ENCODE measurements around the gene DOCK7. TPM values are rescaled to one million over a fixed set of nuclear protein-coding genes. Genes with fewer than 3 reads are reported as not detected.
A peak's percentile ranks its signal among the peaks of the same experiment; 100 is the strongest.

Gene DOCK7
- total and polyA plus RNA-seq, 2 of the 13 experiments (the other 11 are each of a cell fraction or from before 2014, with no cell fraction given) = 45.7 to 67.2 TPM

GRCh38 chr1:62712336-62713243 lies 24.4 kb upstream of the DOCK7 start:
- ChIA-PET CTCF (ENCODE audit: low intra/inter-chr PET ratio, low total read pairs) (no interaction called here), POLR2A (interaction anchor here (1.5 kb wide), 1 partner anchor 16 kb away, joined by 5 read pairs; no protein-coding TSS in a partner anchor)
- H3K9me3 ChIP-seq (ENCODE audit: low read length) = no peaks in the 10 kb centered on the region
- H3K27ac ChIP-seq (ENCODE audit: extremely low read length, insufficient read depth, low read length) = no peak overlapping the region
- no peak overlapping the region for H3K4me3 ChIP-seq (replicated peaks in 1 of 3; ENCODE audit: insufficient read depth in 1 of 3, low read depth in 2 of 3, low read length in 3 of 3)
- intact Hi-C loops (cut with micrococcal nuclease; ENCODE audit: unreplicated experiment) (no loop called here), in situ Hi-C loops (cut with HindIII; ENCODE audit: extremely low pct_ligation_motif_present, low pct_unique_long_range_greater_than_20kb) (no loop called here)
- H2AFZ ChIP-seq (ENCODE audit: low read length) = no peak overlapping the region
- no peak for TF ChIP-seq DZIP1 (CRISPR knock-in tag; IDR thresholded peaks at IDR 0.05)
- TF ChIP-seq MTF2 (CRISPR knock-in tag; IDR thresholded peaks at IDR 0.05; ENCODE audit: borderline replicate concordance) = no peak
- TF ChIP-seq ZNF501 (CRISPR knock-in tag; IDR thresholded peaks at IDR 0.05) = no peak
- peaks cover 2% of the 10 kb centered on the region for H3K79me2 ChIP-seq (ENCODE audit: insufficient read depth, low read length)
- H3K36me3 ChIP-seq (replicated peaks in 1 of 2; ENCODE audit: control insufficient read depth in 1 of 2, insufficient read depth in 2 of 2, low read length in 2 of 2) = peaks cover 3 to 11% of the 10 kb centered on the region in 2 experiments; a peak in 4 of 5 replicates
- H4K20me1 ChIP-seq (ENCODE audit: insufficient read depth, low read length) = no peaks in the 10 kb centered on the region
- 100% methylated on average over 3 of the region's 3 CpGs for WGBS (ENCODE audit: low lambda C conversion rate)
- 0 out of 2 replicates have a peak, but pooled peaks cover 3% of the 10 kb centered on the region for H3K4me1 ChIP-seq (ENCODE audit: insufficient read depth, low read length)
- no peak for FAIRE-seq
- no peak overlapping the region for H3K4me2 ChIP-seq (ENCODE audit: low read depth, low read length)
- DNase-seq (ENCODE audit: low spot score) = no peak
- H3K9ac ChIP-seq (ENCODE audit: insufficient read depth, low read depth, low read length) = no peak overlapping the region
- H3K27me3 ChIP-seq (ENCODE audit: control insufficient read depth in 1 of 2, insufficient read depth in 2 of 2, low read length in 2 of 2) = no peaks in the 10 kb centered on the region
- no peak for ATAC-seq
- no TSS peak for BruUV-seq (replicated peaks)

DNA sequence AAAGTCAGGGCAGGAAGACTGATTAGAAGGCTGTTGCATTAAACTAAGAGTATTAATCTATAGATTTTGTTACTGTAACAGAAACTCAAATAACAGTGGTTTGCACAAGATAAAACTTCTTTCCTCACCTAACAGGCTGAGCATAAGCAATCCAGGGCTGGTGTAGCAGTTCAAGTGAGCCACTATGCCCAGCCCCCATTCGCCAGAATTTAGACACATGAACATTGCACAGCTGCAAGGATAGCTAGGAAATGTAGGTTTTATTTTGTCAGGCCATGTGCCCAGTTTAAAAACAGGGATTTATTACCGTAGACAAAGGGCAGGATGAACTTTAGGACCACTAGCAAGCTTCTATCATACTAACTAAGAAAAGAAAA lies 19.5 kb upstream of the DOCK7 start:
- Histone ChIP-seq H3K9ac (ENCODE audit: insufficient read depth, low read depth, low read length) (no peak overlapping the region), H2AFZ (ENCODE audit: low read length) (no peak overlapping the region), H4K20me1 (ENCODE audit: insufficient read depth, low read length) (no peaks in the 10 kb centered on the region), H3K4me3 (replicated peaks in 1 of 3; ENCODE audit: insufficient read depth in 1 of 3, low read depth in 2 of 3, low read length in 3 of 3) (no peak overlapping the region), H3K4me2 (ENCODE audit: low read depth, low read length) (no peak overlapping the region), H3K79me2 (ENCODE audit: insufficient read depth, low read length) (peaks cover 2% of the 10 kb centered on the region), H3K27ac (ENCODE audit: extremely low read length, insufficient read depth, low read length) (no peak overlapping the region), H3K9me3 (ENCODE audit: low read length) (no peaks in the 10 kb centered on the region), H3K27me3 (ENCODE audit: control insufficient read depth in 1 of 2, insufficient read depth in 2 of 2, low read length in 2 of 2) (no peaks in the 10 kb centered on the region), H3K4me1 (ENCODE audit: insufficient read depth, low read length) (0 out of 2 replicates have a peak, but pooled peaks cover 12% of the 10 kb centered on the region), H3K36me3 (replicated peaks in 1 of 2; ENCODE audit: control insufficient read depth in 1 of 2, insufficient read depth in 2 of 2, low read length in 2 of 2) (peaks cover 3 to 11% of the 10 kb centered on the region in 2 experiments; a peak in 4 of 5 replicates)
- DNase-seq (ENCODE audit: low spot score) = no peak
- CTCF ChIA-PET (ENCODE audit: low intra/inter-chr PET ratio, low total read pairs) = no interaction called here
- FAIRE-seq = no peak
- intact Hi-C loops (cut with micrococcal nuclease; ENCODE audit: unreplicated experiment) = no loop called here
- ATAC-seq = no peak
- POLR2A ChIA-PET = no interaction called here
- BruUV-seq (replicated peaks) = TSS peak; percentile 32
- 95% methylated on average over 2 of the region's 2 CpGs for WGBS (ENCODE audit: low lambda C conversion rate)
- in situ Hi-C loops (cut with HindIII; ENCODE audit: extremely low pct_ligation_motif_present, low pct_unique_long_range_greater_than_20kb) = no loop called here
- TF ChIP-seq, protein P1, sequence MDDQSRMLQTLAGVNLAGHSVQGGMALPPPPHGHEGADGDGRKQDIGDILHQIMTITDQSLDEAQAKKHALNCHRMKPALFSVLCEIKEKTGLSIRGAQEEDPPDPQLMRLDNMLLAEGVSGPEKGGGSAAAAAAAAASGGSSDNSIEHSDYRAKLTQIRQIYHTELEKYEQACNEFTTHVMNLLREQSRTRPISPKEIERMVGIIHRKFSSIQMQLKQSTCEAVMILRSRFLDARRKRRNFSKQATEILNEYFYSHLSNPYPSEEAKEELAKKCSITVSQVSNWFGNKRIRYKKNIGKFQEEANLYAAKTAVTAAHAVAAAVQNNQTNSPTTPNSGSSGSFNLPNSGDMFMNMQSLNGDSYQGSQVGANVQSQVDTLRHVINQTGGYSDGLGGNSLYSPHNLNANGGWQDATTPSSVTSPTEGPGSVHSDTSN (CRISPR knock-in tag; IDR thresholded peaks at IDR 0.05; ENCODE audit: borderline replicate concordance) = no peak
- TF ChIP-seq PRMT3 (CRISPR knock-in tag; IDR thresholded peaks at IDR 0.05; ENCODE audit: borderline replicate concordance, low read depth) = no peak
- TF ChIP-seq ZSCAN22 (CRISPR knock-in tag; IDR thresholded peaks at IDR 0.05) = no peak
- TF ChIP-seq HNF4G (IDR thresholded peaks at IDR 0.05; ENCODE audit: borderline replicate concordance, low read depth, low read length) = no peak
- no peak for TF ChIP-seq HNF4G (CRISPR knock-in tag; IDR thresholded peaks at IDR 0.05; ENCODE audit: borderline replicate concordance, low read depth)
- no peak for TF ChIP-seq ZFAT (CRISPR knock-in tag; conservative IDR thresholded peaks at IDR 0.05)
- no peak for TF ChIP-seq ZSCAN30 (CRISPR knock-in tag; IDR thresholded peaks at IDR 0.05)
- no peak for TF ChIP-seq ZNF75D (CRISPR knock-in tag; IDR thresholded peaks at IDR 0.05; ENCODE audit: borderline replicate concordance)
- TF ChIP-seq FOSL2 (CRISPR knock-in tag; IDR thresholded peaks at IDR 0.05) = no peak
- TF ChIP-seq YEATS4 (CRISPR knock-in tag; IDR thresholded peaks at IDR 0.05; ENCODE audit: borderline replicate concordance) = no peak
- TF ChIP-seq ATRX (CRISPR knock-in tag; IDR thresholded peaks at IDR 0.05; ENCODE audit: borderline replicate concordance) = no peak

All from HepG2 (cell line).